HEK293T (cell line): ENCODE measurements around the gene SLC9A8.

Experiments
- ARNT ChIP-seq: fragments of 450-650 bp; IDR thresholded peaks from 2 replicates; pipeline ENCODE4 v1.6.1; 2017; ENCODE audit warnings: mild to moderate bottlenecking
- BHLHE40 ChIP-seq: fragments of 450-650 bp; IDR thresholded peaks from 2 replicates; pipeline ENCODE4 v1.6.1; 2016; ENCODE audit warnings: mild to moderate bottlenecking, moderate library complexity, borderline replicate concordance
- CTBP1 ChIP-seq: fragments of 450-650 bp; IDR thresholded peaks from 2 replicates; pipeline ENCODE4 v1.6.1; 2016; ENCODE audit warnings: borderline replicate concordance
- ELF4 ChIP-seq: fragments of 450-650 bp; IDR thresholded peaks from 2 replicates; pipeline ENCODE4 v1.6.1; 2017; ENCODE audit warnings: antibody characterized with exemption
- FOXK2 ChIP-seq: fragments of 450-650 bp; IDR thresholded peaks from 2 replicates; pipeline ENCODE4 v1.6.1; 2016; ENCODE audit warnings: mild to moderate bottlenecking
- FOXM1 ChIP-seq: fragments of 450-650 bp; IDR thresholded peaks from 2 replicates; pipeline ENCODE4 v1.6.1; 2017; ENCODE audit warnings: mild to moderate bottlenecking, borderline replicate concordance
- HDGF ChIP-seq: fragments of 450-650 bp; IDR thresholded peaks from 2 replicates; pipeline ENCODE4 v1.6.1; 2017; ENCODE audit warnings: antibody characterized with exemption, borderline replicate concordance
- NFRKB ChIP-seq: fragments of 450-650 bp; IDR thresholded peaks from 2 replicates; pipeline ENCODE4 v1.6.1; 2016; ENCODE audit warnings: mild to moderate bottlenecking, moderate library complexity
- SUZ12 ChIP-seq: fragments of 450-650 bp; IDR thresholded peaks from 2 replicates; pipeline ENCODE4 v1.6.1; 2016; ENCODE audit warnings: mild to moderate bottlenecking
- TARDBP ChIP-seq: fragments of 450-650 bp; IDR thresholded peaks from 2 replicates; pipeline ENCODE4 v1.6.1; 2016
- ZNF384 ChIP-seq: fragments of 450-650 bp; IDR thresholded peaks from 2 replicates; pipeline ENCODE4 v1.6.1; 2016

DNA sequence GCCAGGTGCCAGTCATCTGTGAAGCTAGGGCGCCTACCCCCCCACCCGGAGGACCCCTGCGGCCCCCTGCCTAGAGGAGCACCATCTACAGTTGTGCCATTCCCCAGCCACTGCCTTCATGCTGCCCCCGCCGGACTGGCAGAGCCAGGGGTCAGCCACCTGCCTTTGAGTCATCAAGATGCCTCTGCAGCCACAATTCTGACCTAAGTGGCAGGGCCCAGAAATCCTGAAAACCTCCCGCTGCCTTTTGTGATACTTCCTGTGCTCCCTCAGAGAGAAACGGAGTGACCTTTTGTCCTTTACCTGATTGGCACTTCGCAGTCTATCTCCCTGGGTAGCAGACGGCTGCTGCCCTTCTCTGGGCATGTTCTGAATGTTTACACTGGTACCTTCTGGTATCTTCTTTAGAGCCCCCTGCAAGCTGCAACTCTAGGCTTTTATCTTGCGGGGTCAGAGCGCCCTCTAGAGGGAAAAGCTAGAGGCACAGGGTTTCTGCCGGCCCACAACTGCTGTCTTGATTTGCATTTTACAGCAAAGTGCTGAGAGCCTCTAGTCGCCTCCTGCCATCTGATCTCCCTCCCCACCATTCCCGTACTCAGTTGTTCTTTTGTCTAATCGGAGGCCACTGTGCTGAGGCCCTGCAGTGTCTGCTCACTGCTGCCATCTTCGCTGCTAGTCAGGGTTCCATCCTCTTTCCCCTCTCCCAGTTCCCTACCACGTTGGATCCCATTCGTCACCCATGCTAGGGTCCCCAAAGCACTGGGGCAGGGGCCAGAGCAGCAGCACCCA lies 75.8 kb downstream of the SLC9A8 start:
- no peak for TF ChIP-seq BHLHE40
- TF ChIP-seq NFRKB, result no peak
- no peak for TF ChIP-seq ZNF384
- TF ChIP-seq CTBP1, result no peak
- TF ChIP-seq FOXM1, result no peak
- TF ChIP-seq SUZ12, result no peak
- TF ChIP-seq FOXK2, result no peak
- no peak for TF ChIP-seq ARNT
- no peak for TF ChIP-seq ELF4
- no peak for TF ChIP-seq TARDBP
- TF ChIP-seq HDGF, result no peak
